ENCODE data around the gene CSNK1G1. TPM values are rescaled to one million over a fixed set of nuclear protein-coding genes. Genes with fewer than 3 reads are reported as not detected.

The CSNK1G1 gene
- total RNA-seq, 1 experiment from 2014 or later, result 23.9 TPM

GRCh38 chr15:64193971-64194370 is 162.0 kb downstream of the CSNK1G1 start:
- no peaks in the 10 kb centered on the region for H3K9me3 Mint-ChIP-seq (ENCODE audit: low read depth, unreplicated experiment)
- intact Hi-C loops (cut with micrococcal nuclease; ENCODE audit: unreplicated experiment), result no loop called here
- H3K36me3 Mint-ChIP-seq (ENCODE audit: insufficient read depth, unreplicated experiment), result peaks cover 8% of the 10 kb centered on the region
- no peaks in the 10 kb centered on the region for H3K27me3 Mint-ChIP-seq (ENCODE audit: unreplicated experiment)
- CTCF ChIA-PET, result no interaction called here
- H3K4me1 Mint-ChIP-seq (ENCODE audit: low read depth, unreplicated experiment), result no peaks in the 10 kb centered on the region
- no peak overlapping the region for H3K4me3 Mint-ChIP-seq (ENCODE audit: low read depth, unreplicated experiment)
- no TSS peak for BruUV-seq (replicated peaks)
- no peak for DNase-seq
- no peak overlapping the region for H3K27ac Mint-ChIP-seq (ENCODE audit: unreplicated experiment)
- TF ChIP-seq CTCF (IDR thresholded peaks at IDR 0.05; ENCODE audit: unreplicated experiment), result no peak

DNA sequence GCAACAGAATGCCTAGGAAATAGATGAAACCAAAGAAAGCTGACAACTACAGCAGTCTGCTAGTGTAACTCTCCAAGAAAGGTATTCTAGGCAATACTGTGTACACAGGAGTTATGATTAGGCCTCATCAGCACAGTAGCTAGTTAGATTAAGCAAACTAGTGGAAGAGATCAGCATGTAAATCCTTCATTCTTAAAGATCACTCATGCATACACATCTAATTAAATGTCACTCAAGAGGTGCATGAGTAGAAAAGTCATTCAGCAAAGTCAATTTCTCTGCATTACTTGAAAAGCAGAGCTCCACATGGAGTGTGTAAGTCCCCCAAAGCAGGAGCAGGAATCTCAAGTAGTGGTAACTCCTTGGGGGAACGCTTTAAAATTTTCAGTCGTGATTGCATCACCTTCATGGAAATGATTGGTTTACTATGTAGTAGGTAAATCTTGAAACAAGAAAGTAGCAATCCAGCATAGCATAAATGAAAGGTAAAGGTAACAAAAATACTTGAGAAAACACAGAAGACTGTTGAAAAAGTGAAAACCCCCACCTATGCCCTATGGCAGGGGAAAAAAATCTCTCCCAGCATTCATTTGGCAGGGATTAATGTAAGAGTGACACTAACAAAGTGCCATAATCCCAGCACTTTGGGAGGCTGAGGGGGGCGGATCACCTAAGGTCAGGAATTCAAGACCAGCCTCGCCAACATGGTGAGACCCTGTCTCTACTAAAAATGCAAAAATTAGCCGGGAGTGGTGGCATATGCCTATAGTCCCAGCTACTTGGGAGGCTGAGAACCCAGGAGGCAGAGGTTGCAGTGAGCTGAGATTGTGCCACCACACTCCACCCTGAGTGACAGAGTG is 163.8 kb downstream of the CSNK1G1 start:
- intact Hi-C loops (cut with micrococcal nuclease; ENCODE audit: unreplicated experiment), result no loop called here
- no peak for DNase-seq
- Mint-ChIP-seq H3K27ac (ENCODE audit: unreplicated experiment) (no peak overlapping the region), H3K27me3 (ENCODE audit: unreplicated experiment) (no peaks in the 10 kb centered on the region), H3K4me1 (ENCODE audit: low read depth, unreplicated experiment) (no peaks in the 10 kb centered on the region), H3K36me3 (ENCODE audit: insufficient read depth, unreplicated experiment) (no peaks in the 10 kb centered on the region), H3K9me3 (ENCODE audit: low read depth, unreplicated experiment) (no peaks in the 10 kb centered on the region), H3K4me3 (ENCODE audit: low read depth, unreplicated experiment) (no peak overlapping the region)
- CTCF ChIA-PET, result no interaction called here
- no TSS peak for BruUV-seq (replicated peaks)
- no peak for TF ChIP-seq CTCF (IDR thresholded peaks at IDR 0.05; ENCODE audit: unreplicated experiment)

- Mint-ChIP-seq H3K27me3 (ENCODE audit: unreplicated experiment) (no peaks in the 10 kb centered on the region), H3K36me3 (ENCODE audit: insufficient read depth, unreplicated experiment) (no peaks in the 10 kb centered on the region), H3K4me1 (ENCODE audit: low read depth, unreplicated experiment) (no peaks in the 10 kb centered on the region), H3K27ac (ENCODE audit: unreplicated experiment) (no peak overlapping the region), H3K9me3 (ENCODE audit: low read depth, unreplicated experiment) (no peaks in the 10 kb centered on the region), H3K4me3 (ENCODE audit: low read depth, unreplicated experiment) (no peak overlapping the region)
- CTCF ChIA-PET, result no interaction called here
- no peak for DNase-seq
- TF ChIP-seq CTCF (IDR thresholded peaks at IDR 0.05; ENCODE audit: unreplicated experiment), result no peak
- intact Hi-C loops (cut with micrococcal nuclease; ENCODE audit: unreplicated experiment), result no loop called here
- no TSS peak for BruUV-seq (replicated peaks)
Observed at GRCh38 chr15:64187396-64188191, 168.4 kb downstream of the CSNK1G1 start.

GRCh38 chr15:64185146-64185911 is 170.6 kb downstream of the CSNK1G1 start:
- CTCF ChIA-PET, result interaction anchor here (0.8 kb wide), 1 partner anchor 13 kb away, joined by 3 read pairs; no protein-coding TSS in a partner anchor

More at GRCh38 chr15:64185146-64185911, 170.6 kb downstream of the CSNK1G1 start:
- no peaks in the 10 kb centered on the region for H3K9me3 Mint-ChIP-seq (ENCODE audit: low read depth, unreplicated experiment)
- no peak for TF ChIP-seq CTCF (IDR thresholded peaks at IDR 0.05; ENCODE audit: unreplicated experiment)
- no peak overlapping the region for H3K27ac Mint-ChIP-seq (ENCODE audit: unreplicated experiment)
- H3K27me3 Mint-ChIP-seq (ENCODE audit: unreplicated experiment), result no peaks in the 10 kb centered on the region
- intact Hi-C loops (cut with micrococcal nuclease; ENCODE audit: unreplicated experiment), result no loop called here
- no peak for DNase-seq
- no TSS peak for BruUV-seq (replicated peaks)
- H3K36me3 Mint-ChIP-seq (ENCODE audit: insufficient read depth, unreplicated experiment), result no peaks in the 10 kb centered on the region
- H3K4me3 Mint-ChIP-seq (ENCODE audit: low read depth, unreplicated experiment), result no peak overlapping the region
- no peaks in the 10 kb centered on the region for H3K4me1 Mint-ChIP-seq (ENCODE audit: low read depth, unreplicated experiment)
